ENCODE results near the gene NFATC1.

DNA sequence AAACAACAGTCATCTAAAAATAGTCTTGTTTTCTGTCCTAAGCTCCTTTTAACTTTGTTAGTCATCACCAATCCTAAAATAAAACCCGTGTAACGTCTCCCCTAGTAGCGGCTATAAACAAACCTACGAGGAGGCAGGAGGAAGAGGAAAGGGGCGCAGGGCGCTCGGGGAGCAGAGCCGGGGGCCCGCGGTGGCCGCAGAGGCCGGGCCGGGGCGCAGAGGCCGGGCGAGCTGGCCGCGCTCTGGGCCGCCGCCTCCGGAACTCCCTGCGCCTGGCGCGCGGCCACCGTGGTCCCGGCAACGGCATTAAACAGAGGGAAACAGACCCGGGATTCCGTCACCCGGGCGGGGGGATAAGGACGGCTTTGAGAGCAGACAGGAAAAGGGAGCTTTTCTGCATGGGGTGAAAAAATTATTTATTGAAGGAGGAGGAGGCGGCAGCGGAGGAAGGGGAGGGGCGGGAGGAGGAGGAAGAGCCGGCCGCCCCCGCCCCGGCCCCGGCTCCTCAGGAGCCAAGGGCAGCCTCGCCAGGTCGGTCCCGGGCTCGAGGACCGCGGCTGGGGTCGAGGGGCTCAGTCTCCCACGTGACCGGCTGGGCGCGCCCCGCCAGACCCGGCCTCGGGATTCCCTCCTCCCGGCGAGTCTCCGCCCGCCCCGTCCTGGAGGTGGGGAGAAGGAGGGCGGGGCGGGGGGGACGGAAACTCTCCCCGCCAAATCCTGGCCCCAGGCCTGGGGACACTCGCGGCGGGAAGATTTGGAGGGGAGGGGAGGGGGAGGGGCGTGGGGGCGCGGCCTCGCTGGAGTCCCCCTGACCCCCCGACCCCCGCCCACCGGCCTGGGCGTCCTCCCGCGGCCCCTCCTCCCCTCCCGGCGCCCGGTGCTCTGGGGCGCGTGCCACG lies 1.8 kb upstream of the NFATC1 start:
- TF ChIP-seq, protein P1, sequence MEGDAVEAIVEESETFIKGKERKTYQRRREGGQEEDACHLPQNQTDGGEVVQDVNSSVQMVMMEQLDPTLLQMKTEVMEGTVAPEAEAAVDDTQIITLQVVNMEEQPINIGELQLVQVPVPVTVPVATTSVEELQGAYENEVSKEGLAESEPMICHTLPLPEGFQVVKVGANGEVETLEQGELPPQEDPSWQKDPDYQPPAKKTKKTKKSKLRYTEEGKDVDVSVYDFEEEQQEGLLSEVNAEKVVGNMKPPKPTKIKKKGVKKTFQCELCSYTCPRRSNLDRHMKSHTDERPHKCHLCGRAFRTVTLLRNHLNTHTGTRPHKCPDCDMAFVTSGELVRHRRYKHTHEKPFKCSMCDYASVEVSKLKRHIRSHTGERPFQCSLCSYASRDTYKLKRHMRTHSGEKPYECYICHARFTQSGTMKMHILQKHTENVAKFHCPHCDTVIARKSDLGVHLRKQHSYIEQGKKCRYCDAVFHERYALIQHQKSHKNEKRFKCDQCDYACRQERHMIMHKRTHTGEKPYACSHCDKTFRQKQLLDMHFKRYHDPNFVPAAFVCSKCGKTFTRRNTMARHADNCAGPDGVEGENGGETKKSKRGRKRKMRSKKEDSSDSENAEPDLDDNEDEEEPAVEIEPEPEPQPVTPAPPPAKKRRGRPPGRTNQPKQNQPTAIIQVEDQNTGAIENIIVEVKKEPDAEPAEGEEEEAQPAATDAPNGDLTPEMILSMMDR (IDR thresholded peaks at IDR 0.05): no peak
- no peak for TF ChIP-seq EP300 (IDR thresholded peaks at IDR 0.05)

Data from ovary (tissue), 3 donors.